Body of pancreas (tissue), 4 donors: ENCODE measurements around the gene CD109. TPM values are rescaled to one million over a fixed set of nuclear protein-coding genes. Genes with fewer than 3 reads are reported as not detected.

Experiments used
- ATAC-seq: fragments of 150-250 bp; one replicate; pipeline ENCODE4 v1.9.1; 2016
- DNase-seq, 4 donors: peaks; one replicate each; pipeline ENCODE4 v3.0.0-alpha.2; 2019
- H3K27ac ChIP-seq, 4 donors: fragments of 200-600 bp; sonication (generic); 1 replicate in 3 of 4; 2 replicates in 1 of 4; pipeline versions ENCODE4 v1.5.1 to v1.6.1; 2016 to 2019; ENCODE audit warnings: mild to moderate bottlenecking in 1 of 4, mixed read lengths in 1 of 4, moderate library complexity in 1 of 4
- H3K27me3 ChIP-seq, 2 donors: fragments of 200-600 bp; sonication (generic); one replicate each; pipeline ENCODE4 v1.6.0; 2016; ENCODE audit warnings: mild to moderate bottlenecking in 1 of 2
- H3K36me3 ChIP-seq, 2 donors: fragments of 200-600 bp; sonication (generic); replicated peaks in 1 of 2; 2 replicates each; pipeline ENCODE4 v1.5.1; 2016; ENCODE audit warnings: low read depth in 2 of 2; ENCODE audit not compliant: insufficient read depth in 1 of 2
- H3K4me1 ChIP-seq: fragments of 200-600 bp; sonication (generic); one replicate; pipeline ENCODE4 v1.6.0; 2016
- H3K4me3 ChIP-seq, 2 donors: fragments of 200-600 bp; sonication (generic); 1 replicate in 1 of 2; 2 replicates in 1 of 2; pipeline ENCODE4 v1.5.1; 2016 to 2019
- H3K9me3 ChIP-seq, 3 donors: fragments of 200-600 bp; sonication (generic); 1 replicate in 2 of 3; 2 replicates in 1 of 3; pipeline ENCODE4 v1.5.1; 2016
- CTCF ChIP-seq, 7 experiments: fragments of 450-650 bp in 4 of 7; fragments of 200-600 bp in 3 of 7; sonication (generic) in 3 of 7; IDR thresholded peaks; one replicate each; pipeline ENCODE4 v1.5.1; 2016 to 2019; ENCODE audit warnings: antibody characterized with exemption in 7 of 7
- POLR2A ChIP-seq, 3 donors: fragments of 450-650 bp; IDR thresholded peaks; one replicate each; pipeline ENCODE4 v1.6.1; 2016; ENCODE audit warnings: antibody characterized with exemption in 3 of 3, mild to moderate bottlenecking in 2 of 3
- WGBS, 2 donors: methylation state at CpG; one replicate each; pipeline ENCODE4 v1.1.5; 2017; 5-methylcytosine and 5-hydroxymethylcytosine counted together
- intact Hi-C: fragments of 100-400 bp; cut with DNase I; formaldehyde crosslinking; loops from one replicate; pipeline ENCODE4 v1.15.1; 2023
- total RNA-seq, 2 donors: library from RNA; depleted of rRNA; stranded (reverse); fragments of >200 nt; gene quantifications; one replicate each; pipeline ENCODE4 v1.1.0, GENCODE V29; 2016

Gene CD109
- total RNA-seq, 2 donors from 2014 or later, result 2.6 to 30.7 TPM

DNA sequence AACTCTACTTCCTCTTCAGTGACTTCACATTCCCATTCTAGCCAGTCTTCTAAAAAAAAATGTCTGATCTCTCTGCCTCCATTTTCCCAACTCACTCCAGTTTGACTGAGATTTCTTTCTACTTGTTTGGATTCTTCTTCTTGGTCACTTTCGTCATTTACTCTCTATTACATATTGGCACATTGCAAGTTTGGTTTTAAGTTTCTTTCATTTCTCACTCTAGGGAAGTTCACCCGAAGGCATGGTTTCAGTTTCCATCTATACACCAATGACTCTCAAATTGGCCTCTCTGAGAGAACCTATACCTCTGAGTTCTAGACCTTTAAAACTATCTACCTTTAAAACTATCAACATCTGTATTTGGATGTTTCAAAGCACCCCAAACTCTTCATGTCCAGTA is 51.3 kb downstream of the CD109 start:
- ATAC-seq (no peak), DNase-seq (no peak)
- no peaks in the 10 kb centered on the region for H3K36me3 ChIP-seq
- H3K27ac ChIP-seq, result no peak overlapping the region
- no peaks in the 10 kb centered on the region for H3K27me3 ChIP-seq
- no peaks in the 10 kb centered on the region for H3K4me1 ChIP-seq
- WGBS, 2 donors, result 51 to 72% methylated on average over 2 of the region's 2 CpGs
- intact Hi-C loops, result no loop called here
- H3K4me3 ChIP-seq, result no peak overlapping the region
- TF ChIP-seq POLR2A (IDR thresholded peaks at IDR 0.05) (no peak), CTCF (IDR thresholded peaks at IDR 0.05) (no peak)
- no peaks in the 10 kb centered on the region for H3K9me3 ChIP-seq

DNA sequence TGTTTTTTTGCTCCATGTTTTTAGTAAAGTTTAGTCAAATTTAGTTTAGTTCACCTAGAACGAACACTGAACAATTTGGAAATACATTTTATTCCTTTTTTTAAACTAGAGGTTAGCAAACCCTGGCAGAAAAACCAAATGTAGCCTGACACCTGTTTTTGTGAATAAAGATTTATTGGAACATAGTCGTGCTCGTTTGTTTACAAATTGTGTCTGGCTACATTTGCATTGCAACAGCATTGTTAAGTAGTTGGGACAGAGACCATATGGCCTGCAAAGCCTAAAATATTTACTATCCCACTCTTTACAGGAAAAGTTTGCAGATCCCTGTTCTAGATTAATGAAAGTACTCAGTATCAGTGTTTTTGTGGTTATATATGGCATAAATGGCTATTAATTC is 56.9 kb downstream of the CD109 start:
- Histone ChIP-seq H3K36me3 (no peaks in the 10 kb centered on the region), H3K27ac (no peak overlapping the region), H3K4me1 (no peaks in the 10 kb centered on the region), H3K27me3 (no peaks in the 10 kb centered on the region), H3K4me3 (no peak overlapping the region), H3K9me3 (no peaks in the 10 kb centered on the region)
- DNase-seq (no peak), ATAC-seq (no peak)
- 56 to 73% methylated on average over 3 of the region's 3 CpGs for WGBS, 2 donors
- TF ChIP-seq CTCF (IDR thresholded peaks at IDR 0.05) (no peak), POLR2A (IDR thresholded peaks at IDR 0.05) (no peak)
- intact Hi-C loops, result no loop called here

- Histone ChIP-seq H3K4me3 (no peak overlapping the region), H3K4me1 (no peaks in the 10 kb centered on the region), H3K36me3 (no peaks in the 10 kb centered on the region), H3K9me3 (no peaks in the 10 kb centered on the region), H3K27ac (no peak overlapping the region), H3K27me3 (no peaks in the 10 kb centered on the region)
- intact Hi-C loops, result no loop called here
- WGBS, 2 donors, result 65 to 75% methylated on average over 1 of the region's 1 CpG
- TF ChIP-seq POLR2A (IDR thresholded peaks at IDR 0.05), result no peak
- DNase-seq, result no peak
- ATAC-seq, result no peak
Measured at GRCh38 chr6:73766040-73766439, 70.0 kb downstream of the CD109 start.

DNA sequence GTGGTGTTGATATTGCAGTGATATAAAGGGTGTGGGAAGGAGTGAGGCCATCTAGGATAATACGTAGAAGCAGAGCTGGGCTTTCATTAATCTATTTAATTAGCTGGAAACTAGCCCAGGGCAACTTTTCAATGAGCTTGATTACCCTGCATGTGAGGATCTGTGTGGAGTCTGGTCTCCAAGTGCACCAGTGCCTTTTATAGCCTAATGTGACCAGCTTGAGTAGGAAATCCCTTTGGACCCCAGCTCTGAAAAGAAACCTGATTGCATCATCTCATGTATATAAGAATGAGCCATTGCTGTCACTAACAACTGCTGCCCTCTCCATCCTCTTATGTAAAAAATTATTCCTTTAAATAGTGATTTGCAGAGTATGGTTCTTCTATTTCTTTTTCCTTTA is 72.6 kb downstream of the CD109 start:
- no peaks in the 10 kb centered on the region for H3K36me3 ChIP-seq
- no peaks in the 10 kb centered on the region for H3K27me3 ChIP-seq
- no peak for ATAC-seq
- no peak for DNase-seq
- H3K27ac ChIP-seq, result no peak overlapping the region
- no peaks in the 10 kb centered on the region for H3K9me3 ChIP-seq
- 48 to 50% methylated on average over 1 of the region's 1 CpG for WGBS, 2 donors
- H3K4me1 ChIP-seq, result no peaks in the 10 kb centered on the region
- no peak overlapping the region for H3K4me3 ChIP-seq
- no peak for TF ChIP-seq CTCF (IDR thresholded peaks at IDR 0.05)
- no peak for TF ChIP-seq POLR2A (IDR thresholded peaks at IDR 0.05)
- intact Hi-C loops, result no loop called here

DNA sequence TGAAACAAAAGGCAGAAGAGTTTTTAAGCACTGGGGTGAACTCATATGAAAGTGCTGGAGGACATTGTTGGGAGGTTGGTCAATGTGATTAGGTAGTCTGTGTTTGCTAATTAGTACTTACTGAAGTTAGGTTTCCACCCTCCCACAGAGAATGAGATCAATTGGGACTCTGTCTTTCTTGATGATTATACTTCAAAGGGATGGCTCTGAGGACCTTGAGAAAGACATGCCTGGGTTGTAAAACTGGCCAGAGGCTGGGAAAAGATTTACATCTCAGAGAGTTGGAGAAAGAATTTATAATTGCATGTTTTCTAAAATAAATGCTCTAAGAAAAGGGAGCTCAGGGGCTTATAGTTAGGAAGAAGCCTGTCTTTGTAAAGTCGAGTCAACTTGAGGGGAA is 74.0 kb downstream of the CD109 start:
- WGBS, 2 donors, result 63 to 64% methylated on average over 1 of the region's 1 CpG
- Histone ChIP-seq H3K4me1 (no peaks in the 10 kb centered on the region), H3K27me3 (no peaks in the 10 kb centered on the region), H3K27ac (no peak overlapping the region), H3K36me3 (no peaks in the 10 kb centered on the region), H3K9me3 (no peaks in the 10 kb centered on the region), H3K4me3 (no peak overlapping the region)
- intact Hi-C loops, result no loop called here
- no peak for ATAC-seq
- DNase-seq, result no peak
- no peak for TF ChIP-seq POLR2A (IDR thresholded peaks at IDR 0.05)
- no peak for TF ChIP-seq CTCF (IDR thresholded peaks at IDR 0.05)
